Activated naive CD4-positive, alpha-beta T cell treated with anti-CD3 and anti-CD28 coated beads for 36 hours (primary cell): ENCODE measurements around the gene SSBP4. TPM values are rescaled to one million over a fixed set of nuclear protein-coding genes. Genes with fewer than 3 reads are reported as not detected.

Experiments
- CTCF ChIA-PET: fragments of 350-600 bp; sonication (Branson Sonifier 250); formaldehyde crosslinking; loops from one replicate; lab custom pipeline; 2021; ENCODE audit warnings: antibody characterized with exemption; lab: Charles Lee
- DNase-seq: peaks from one replicate; pipeline ENCODE4 v3.0.0-alpha.2; 2020
- H3K27ac Mint-ChIP-seq: one replicate; pipeline ENCODE4 v1.8.0; 2021; ENCODE audit warnings: mild to moderate bottlenecking, mixed read lengths
- H3K27me3 Mint-ChIP-seq: one replicate; pipeline ENCODE4 v1.8.0; 2021; ENCODE audit warnings: low read depth, mixed read lengths
- H3K36me3 Mint-ChIP-seq: one replicate; pipeline ENCODE4 v1.8.0; 2021; ENCODE audit warnings: low read depth, mixed read lengths
- H3K4me1 Mint-ChIP-seq: one replicate; pipeline ENCODE4 v1.8.0; 2021; ENCODE audit warnings: low read depth, mixed read lengths
- H3K4me3 Mint-ChIP-seq: one replicate; pipeline ENCODE4 v1.8.0; 2021; ENCODE audit warnings: mild to moderate bottlenecking, moderate library complexity, mixed read lengths
- H3K9me3 Mint-ChIP-seq: one replicate; pipeline ENCODE4 v1.8.0; 2021; ENCODE audit warnings: mixed read lengths
- intact Hi-C: fragments of 100-400 bp; cut with micrococcal nuclease; formaldehyde crosslinking; loops from one replicate; pipeline ENCODE4 v1.15.1; 2023
- total RNA-seq, 2 experiments: library from RNA; stranded (reverse); gene quantifications; one replicate each; pipeline ENCODE4 v1.2.3, GENCODE V29; 2021

SSBP4 gene
- total RNA-seq, 2 experiments from 2014 or later, result 62.6 to 71.4 TPM

DNA sequence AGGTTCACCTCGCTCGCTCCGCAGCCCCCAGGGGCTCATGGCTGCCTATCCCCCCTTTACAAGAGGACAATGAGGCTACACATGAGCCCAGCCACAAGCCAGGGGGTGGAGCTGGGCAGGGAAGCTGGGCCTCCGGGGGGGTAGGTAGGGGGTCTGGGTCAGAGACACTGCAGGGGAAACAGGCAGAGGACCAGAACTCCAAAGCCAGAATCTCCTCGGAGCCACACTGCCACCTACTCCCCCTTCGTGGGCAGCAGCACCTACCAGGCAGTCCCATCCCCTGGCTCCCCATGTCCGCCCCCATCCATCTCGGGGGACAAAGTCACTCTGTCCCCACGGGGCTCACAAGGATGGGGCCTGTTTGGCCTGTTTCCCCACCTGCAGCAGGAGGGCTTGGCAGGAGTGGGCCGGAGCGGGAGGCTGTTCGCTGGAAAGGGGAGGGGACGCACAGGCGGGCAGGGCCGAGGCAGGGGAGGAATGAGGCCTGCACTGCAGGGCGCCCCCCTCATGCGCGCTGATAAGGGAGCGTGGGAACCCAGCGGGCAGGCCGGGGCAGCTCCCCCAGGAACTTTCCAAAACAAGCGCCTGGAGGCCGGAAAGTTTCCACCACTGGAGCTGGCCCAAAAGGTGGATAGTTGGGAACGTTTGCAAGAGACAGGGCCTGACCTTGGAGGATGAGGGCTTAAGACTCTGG, 19.3 kb downstream of the SSBP4 start:
- no peaks in the 10 kb centered on the region for H3K27me3 Mint-ChIP-seq
- DNase-seq, result no peak
- peaks cover 5% of the 10 kb centered on the region for H3K36me3 Mint-ChIP-seq
- peaks cover 34% of the 10 kb centered on the region for H3K4me1 Mint-ChIP-seq
- intact Hi-C loops, result no loop called here
- H3K9me3 Mint-ChIP-seq, result peaks cover 3% of the 10 kb centered on the region
- CTCF ChIA-PET, result interaction anchor here (3.6 kb wide), 1 partner anchor 13 kb away, joined by 16 read pairs; no protein-coding TSS in a partner anchor
- no peak overlapping the region for H3K27ac Mint-ChIP-seq
- no peak overlapping the region for H3K4me3 Mint-ChIP-seq

DNA sequence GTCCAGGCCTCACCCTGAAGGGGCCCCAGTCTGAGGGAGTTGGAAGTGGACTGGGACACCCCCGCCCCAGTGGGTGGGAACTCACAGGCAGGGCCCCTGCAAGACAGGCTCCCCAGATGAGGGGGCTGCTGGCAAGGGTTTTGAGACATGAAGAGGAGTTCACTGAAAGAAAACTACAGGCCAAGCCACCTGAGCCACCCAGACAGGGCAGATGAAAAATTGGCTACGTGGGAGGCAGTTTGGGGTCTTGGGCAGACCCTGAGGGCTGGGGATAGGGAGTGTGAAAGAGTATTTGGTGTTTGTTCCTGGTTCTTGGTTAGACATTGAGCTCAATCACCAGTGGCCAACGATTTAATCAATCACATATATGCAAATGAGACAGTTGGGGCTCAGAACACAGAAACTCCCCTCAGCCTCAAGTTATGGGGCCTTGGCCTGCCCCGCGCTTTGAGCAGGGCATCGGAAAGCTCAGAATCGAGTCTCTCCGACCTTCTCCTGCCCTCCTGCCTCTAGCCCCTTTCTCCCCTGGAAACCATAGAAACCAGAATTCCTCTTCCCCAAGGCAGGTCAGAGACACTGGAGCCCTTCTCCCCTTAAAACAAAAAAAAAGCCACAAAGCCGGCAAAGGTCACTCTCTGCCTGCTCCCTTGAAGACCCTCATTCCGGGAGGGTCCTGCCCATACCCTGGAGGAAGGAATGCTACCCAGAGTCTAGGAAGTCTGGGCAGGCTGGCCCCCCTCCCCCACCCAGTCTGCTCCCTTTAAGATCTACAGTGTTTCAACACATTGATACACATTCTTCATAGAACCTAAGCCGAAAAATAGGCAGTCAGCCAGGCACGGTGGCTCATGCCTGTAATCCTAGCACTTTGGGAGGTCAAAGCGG, 20.1 kb downstream of the SSBP4 start:
- H3K27me3 Mint-ChIP-seq, result no peaks in the 10 kb centered on the region
- no peak for DNase-seq
- peaks cover 31% of the 10 kb centered on the region for H3K4me1 Mint-ChIP-seq
- no peak overlapping the region for H3K27ac Mint-ChIP-seq
- peaks cover 2% of the 10 kb centered on the region for H3K36me3 Mint-ChIP-seq
- no peak overlapping the region for H3K4me3 Mint-ChIP-seq
- intact Hi-C loops, result no loop called here
- H3K9me3 Mint-ChIP-seq, result peaks cover 3% of the 10 kb centered on the region
- CTCF ChIA-PET, result interaction anchor here (0.7 to 3.6 kb wide), 3 partner anchors 12 to 91 kb away, joined by 3 to 16 read pairs (median 3); no protein-coding TSS in a partner anchor

DNA sequence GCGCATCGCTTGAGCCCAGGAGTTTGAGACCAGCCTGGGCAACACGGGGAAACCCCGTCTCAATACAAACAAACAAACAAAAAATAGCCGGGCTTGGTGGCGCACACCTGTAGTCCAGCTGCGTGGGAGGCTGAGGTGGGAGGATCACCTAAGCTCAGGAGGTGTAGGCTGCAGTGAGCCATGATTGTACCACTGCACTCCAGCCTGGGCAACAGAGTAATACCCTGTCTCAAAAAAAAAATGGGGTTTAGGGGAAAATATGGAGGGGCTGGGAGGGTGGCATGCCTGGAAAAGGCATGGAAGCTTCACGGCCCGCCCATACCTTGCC, 20.7 kb downstream of the SSBP4 start:
- CTCF ChIA-PET, result interaction anchor here (1.2 to 3.6 kb wide), 2 partner anchors 11 to 52 kb away, joined by 3 to 16 read pairs; no protein-coding TSS in a partner anchor
- no peak for DNase-seq
- H3K27ac Mint-ChIP-seq, result no peak overlapping the region
- H3K9me3 Mint-ChIP-seq, result peaks cover 3% of the 10 kb centered on the region
- H3K4me3 Mint-ChIP-seq, result no peak overlapping the region
- intact Hi-C loops, result no loop called here
- peaks cover 27% of the 10 kb centered on the region for H3K4me1 Mint-ChIP-seq
- H3K36me3 Mint-ChIP-seq, result peaks cover 2% of the 10 kb centered on the region
- no peaks in the 10 kb centered on the region for H3K27me3 Mint-ChIP-seq

DNA sequence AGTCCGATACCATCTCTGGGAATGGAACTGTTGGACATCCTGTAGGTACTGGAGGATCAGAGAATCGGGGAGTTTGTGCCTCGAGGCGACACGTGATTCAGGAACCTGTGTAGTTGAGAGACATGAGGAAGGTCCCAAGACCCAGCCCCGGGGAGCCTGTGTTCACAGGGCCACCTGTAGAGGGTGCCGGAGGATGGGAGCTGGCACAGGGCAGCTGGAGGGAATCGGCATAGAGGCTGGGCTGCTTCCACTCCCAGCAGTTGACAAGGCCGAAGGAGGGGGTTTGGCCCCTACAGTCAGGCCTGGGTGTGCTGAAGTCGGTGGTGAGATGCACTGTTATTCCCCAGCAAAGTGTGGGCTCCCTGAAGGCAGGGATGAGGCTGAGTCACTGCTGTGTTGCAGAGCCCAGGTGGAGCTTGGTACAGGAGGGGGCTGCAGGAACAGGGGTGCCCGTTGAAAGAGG, 21.2 kb downstream of the SSBP4 start:
- intact Hi-C loops, result no loop called here

DNA sequence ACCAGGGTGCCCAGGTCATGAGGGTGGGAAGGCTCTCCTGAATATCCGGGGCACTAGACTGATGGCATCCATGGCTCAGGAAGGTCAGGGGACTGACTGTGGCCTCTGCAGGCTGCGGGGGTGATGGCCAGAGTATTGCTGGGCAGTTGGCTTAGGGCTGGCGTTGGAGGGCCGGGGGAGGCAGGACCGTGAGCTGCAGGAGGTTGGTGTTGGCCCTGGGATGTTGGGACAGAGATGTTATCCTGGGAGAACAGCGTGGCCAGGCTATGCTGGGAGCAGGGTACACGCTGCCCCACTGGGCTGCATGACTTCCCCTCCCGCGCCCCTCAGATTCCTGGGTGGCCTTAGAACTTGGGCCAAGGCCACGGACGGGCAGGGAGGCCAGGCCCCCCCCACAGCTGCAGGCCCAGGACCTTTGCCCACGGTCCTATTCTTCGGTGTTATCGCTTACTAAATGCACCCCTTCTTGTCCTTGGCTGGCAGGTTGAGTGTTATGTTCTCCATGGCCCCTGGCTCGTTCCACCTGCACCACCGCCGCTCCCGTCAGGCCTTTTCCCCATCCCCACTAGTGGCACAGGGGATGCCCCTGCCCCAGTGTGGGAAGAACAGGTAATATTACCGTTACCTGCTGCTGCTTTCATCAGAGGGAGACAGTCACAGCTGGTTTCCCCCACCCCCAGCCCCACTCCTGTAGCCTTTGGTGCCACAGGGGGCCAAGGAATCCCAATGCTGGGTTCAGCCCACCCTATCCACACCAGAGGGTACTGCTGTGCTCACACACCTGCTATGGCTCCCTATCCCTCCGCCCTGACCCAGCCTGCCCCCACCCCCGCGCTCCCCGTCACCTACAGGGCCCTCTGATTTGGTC, 22.0 kb downstream of the SSBP4 start:
- CTCF ChIA-PET, result interaction anchor here (3.6 kb wide), 1 partner anchor 10 kb away, joined by 16 read pairs; no protein-coding TSS in a partner anchor
- intact Hi-C loops, result no loop called here
- no peak for DNase-seq
- Mint-ChIP-seq H3K9me3 (peaks cover 3% of the 10 kb centered on the region), H3K4me1 (peaks cover 24% of the 10 kb centered on the region), H3K27me3 (no peaks in the 10 kb centered on the region), H3K4me3 (no peak overlapping the region), H3K36me3 (peaks cover 2% of the 10 kb centered on the region), H3K27ac (no peak overlapping the region)

More for the DNA sequence above, 21.2 kb downstream of the SSBP4 start:
- Mint-ChIP-seq H3K4me3 (no peak overlapping the region), H3K27me3 (no peaks in the 10 kb centered on the region), H3K27ac (no peak overlapping the region), H3K9me3 (peaks cover 3% of the 10 kb centered on the region), H3K36me3 (peaks cover 2% of the 10 kb centered on the region), H3K4me1 (peaks cover 27% of the 10 kb centered on the region)
- CTCF ChIA-PET, result interaction anchor here (3.6 kb wide), 1 partner anchor 11 kb away, joined by 16 read pairs; no protein-coding TSS in a partner anchor
- DNase-seq, result peak; percentile 61

DNA sequence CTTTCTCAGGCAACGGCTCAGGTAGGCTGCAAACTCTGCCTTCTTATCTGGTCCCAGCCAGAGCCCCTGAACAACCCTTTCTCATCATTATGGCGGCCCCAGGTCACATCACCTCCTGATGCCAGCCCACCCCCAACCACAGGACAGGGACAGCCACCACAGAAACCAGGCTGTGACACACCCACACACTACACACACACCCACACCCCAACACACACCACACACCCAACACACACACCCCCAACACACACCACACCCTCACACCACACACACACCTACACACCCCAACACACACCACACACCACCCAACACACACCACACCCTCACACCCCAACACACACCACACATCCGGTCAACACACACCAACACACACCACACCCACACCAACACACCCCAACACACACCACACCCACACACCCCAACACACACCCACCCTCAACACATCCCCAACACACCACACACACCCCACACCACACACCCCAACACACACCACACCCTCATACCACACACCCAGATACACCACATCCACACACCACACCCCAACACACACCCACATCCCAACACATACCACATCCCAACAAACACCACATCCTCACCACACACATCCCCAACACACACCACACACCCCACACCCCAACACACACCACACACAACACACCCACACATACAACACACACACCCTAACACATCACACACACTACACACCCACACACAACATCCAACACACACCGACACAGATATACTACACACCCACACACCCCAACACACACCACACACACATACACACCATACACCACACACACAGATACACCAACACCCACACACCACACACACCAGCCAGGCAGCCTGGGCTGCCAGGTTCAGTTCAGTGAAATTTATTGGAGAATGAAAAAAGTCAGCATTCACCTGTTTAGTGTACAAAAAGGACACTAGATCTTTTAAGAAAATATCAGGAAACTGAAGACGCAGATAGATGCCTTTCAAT, 22.9 kb downstream of the SSBP4 start:
- Mint-ChIP-seq H3K36me3 (peaks cover 4% of the 10 kb centered on the region), H3K27ac (peak overlapping the region; percentile 54), H3K4me3 (no peak overlapping the region), H3K4me1 (peaks cover 20% of the 10 kb centered on the region), H3K9me3 (peaks cover 3% of the 10 kb centered on the region), H3K27me3 (no peaks in the 10 kb centered on the region)
- no peak for DNase-seq
- intact Hi-C loops, result no loop called here
- CTCF ChIA-PET, result interaction anchor here (1.0 to 3.6 kb wide), 2 partner anchors 9 to 102 kb away, joined by 3 to 16 read pairs; partner anchors contain the start of gene FKBP8

DNA sequence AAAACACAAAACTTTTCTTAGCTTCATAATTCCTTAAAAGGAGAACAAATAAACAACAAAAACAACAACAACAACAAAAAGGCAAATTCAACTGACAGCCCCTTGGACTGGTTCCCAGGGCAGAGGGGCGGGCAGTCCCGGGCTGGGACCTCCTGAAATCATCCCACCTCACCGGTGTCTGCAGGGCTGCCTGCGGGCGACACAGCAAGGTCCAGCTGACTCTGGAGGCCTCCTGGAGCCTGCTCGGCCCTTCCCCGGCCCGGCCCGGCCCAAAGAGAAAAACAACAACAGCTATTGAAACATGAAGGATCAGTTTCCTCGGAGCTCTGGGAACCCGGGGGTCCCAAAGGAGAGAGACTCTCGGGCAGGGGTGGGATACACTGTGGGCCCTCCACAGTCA, 23.7 kb downstream of the SSBP4 start:
- Mint-ChIP-seq H3K4me1 (peaks cover 20% of the 10 kb centered on the region), H3K27me3 (no peaks in the 10 kb centered on the region), H3K36me3 (peaks cover 4% of the 10 kb centered on the region), H3K27ac (no peak overlapping the region), H3K9me3 (peaks cover 3% of the 10 kb centered on the region), H3K4me3 (no peak overlapping the region)
- no peak for DNase-seq
- intact Hi-C loops, result no loop called here
- CTCF ChIA-PET, result interaction anchor here (1.0 kb wide), 1 partner anchor 101 kb away, joined by 3 read pairs; the partner anchor contains the start of gene FKBP8

DNA sequence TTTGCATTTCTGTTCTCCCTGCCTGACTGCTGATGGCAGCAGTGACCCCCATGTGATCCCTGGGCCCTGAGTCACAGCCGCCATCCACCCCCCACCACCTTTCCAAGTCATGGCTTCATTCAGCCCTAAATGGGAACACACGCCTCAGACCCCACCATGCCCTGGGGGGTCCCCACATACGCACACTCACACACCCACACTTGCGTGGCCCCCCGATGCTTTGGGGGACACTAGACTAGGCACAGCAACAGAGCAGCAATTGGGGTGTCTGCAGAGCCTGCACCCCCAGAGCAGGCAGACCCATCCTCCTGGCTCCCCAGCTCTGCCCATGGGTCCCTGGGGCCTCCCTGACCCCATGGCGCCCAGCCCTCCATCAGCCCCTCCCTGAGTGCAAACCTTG, 24.2 kb downstream of the SSBP4 start:
- H3K27me3 Mint-ChIP-seq, result no peaks in the 10 kb centered on the region
- peaks cover 20% of the 10 kb centered on the region for H3K4me1 Mint-ChIP-seq
- CTCF ChIA-PET, result interaction anchor here (1.0 kb wide), 1 partner anchor 101 kb away, joined by 3 read pairs; the partner anchor contains the start of gene FKBP8
- DNase-seq, result no peak
- H3K36me3 Mint-ChIP-seq, result peaks cover 4% of the 10 kb centered on the region
- H3K27ac Mint-ChIP-seq, result no peak overlapping the region
- no peak overlapping the region for H3K4me3 Mint-ChIP-seq
- H3K9me3 Mint-ChIP-seq, result peaks cover 3% of the 10 kb centered on the region
- intact Hi-C loops, result no loop called here

DNA sequence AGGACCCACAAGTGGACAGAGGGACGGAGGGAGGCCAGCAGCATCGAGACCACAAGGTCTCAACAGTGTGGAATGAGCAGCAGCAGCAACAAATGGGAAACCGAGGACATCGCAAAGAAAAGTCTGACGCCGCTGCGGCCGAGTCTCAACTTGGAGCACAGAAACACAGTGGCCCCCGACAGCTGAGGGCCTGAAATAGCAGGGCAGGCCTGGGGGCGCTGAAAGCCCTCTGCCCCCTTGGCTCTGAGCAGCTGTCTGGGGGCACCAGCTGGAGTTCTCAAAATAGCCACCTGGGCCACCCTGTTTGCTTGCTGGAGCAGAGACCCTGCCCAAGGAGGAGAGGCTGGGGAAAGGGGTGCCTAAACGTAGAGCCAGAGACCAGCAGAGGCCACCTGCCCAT, 24.6 kb downstream of the SSBP4 start:
- H3K36me3 Mint-ChIP-seq, result peaks cover 4% of the 10 kb centered on the region
- DNase-seq, result no peak
- CTCF ChIA-PET, result no interaction called here

DNA sequence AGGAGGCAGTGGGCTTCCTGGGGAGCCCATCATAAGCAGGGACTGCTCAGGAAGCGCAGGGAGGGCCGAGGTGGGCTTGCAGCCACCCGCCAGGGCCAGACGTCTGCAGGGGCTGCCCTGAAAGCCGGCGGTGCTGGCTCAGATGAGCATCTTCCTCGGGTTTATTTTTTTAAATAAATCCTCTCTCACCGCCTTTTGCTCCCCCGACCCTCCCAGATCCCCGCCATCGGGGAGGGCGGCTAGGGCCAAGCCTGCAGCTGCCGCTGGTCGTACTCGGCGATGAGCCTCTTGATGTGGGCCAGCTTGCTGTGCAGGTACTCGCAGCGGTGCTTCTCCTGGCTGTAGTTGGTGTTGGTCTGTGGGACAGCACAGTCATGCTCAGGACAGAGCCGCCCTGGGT, 25.3 kb downstream of the SSBP4 start:
- DNase-seq, result no peak
- H3K36me3 Mint-ChIP-seq, result peaks cover 7% of the 10 kb centered on the region
- CTCF ChIA-PET, result no interaction called here
- peaks cover 20% of the 10 kb centered on the region for H3K4me1 Mint-ChIP-seq
- peaks cover 3% of the 10 kb centered on the region for H3K9me3 Mint-ChIP-seq
- no peak overlapping the region for H3K27ac Mint-ChIP-seq
- H3K4me3 Mint-ChIP-seq, result no peak overlapping the region
- H3K27me3 Mint-ChIP-seq, result no peaks in the 10 kb centered on the region
- intact Hi-C loops, result no loop called here

More for the DNA sequence above, 24.6 kb downstream of the SSBP4 start:
- H3K27me3 Mint-ChIP-seq, result no peaks in the 10 kb centered on the region
- H3K9me3 Mint-ChIP-seq, result peaks cover 3% of the 10 kb centered on the region
- intact Hi-C loops, result no loop called here
- H3K27ac Mint-ChIP-seq, result no peak overlapping the region
- peaks cover 20% of the 10 kb centered on the region for H3K4me1 Mint-ChIP-seq
- no peak overlapping the region for H3K4me3 Mint-ChIP-seq
